HG03039 (cell line): Measurements from ENCODE around the gene S100A12.

Experiments
- ATAC-seq: cut with Tn5 transposase; IDR thresholded peaks from one replicate; pipeline ENCODE4 v1.9.1; 2021; ENCODE audit warnings: mild to moderate bottlenecking, moderate library complexity; ENCODE audit not compliant: unreplicated experiment

Gene S100A12

GRCh38 chr1:153337980-153338853, 37.2 kb downstream of the S100A12 start:
- no peak for ATAC-seq

GRCh38 chr1:153336650-153337049, 38.8 kb downstream of the S100A12 start:
- ATAC-seq: no peak

- no peak for ATAC-seq
Observed at GRCh38 chr1:153333902-153334301, 41.5 kb downstream of the S100A12 start.

GRCh38 chr1:153324912-153325311, 50.5 kb downstream of the S100A12 start:
- ATAC-seq: no peak
